Loucy (cell line): ENCODE results near the gene KSR1.

Experiments used
- H2AFZ ChIP-seq: fragments of 200-600 bp; sonication (generic); 2 replicates; pipeline ENCODE4 v1.6.0; 2016; ENCODE audit warnings: antibody characterized with exemption, mild to moderate bottlenecking, low read length, moderate library complexity
- H3F3A ChIP-seq: fragments of 200-600 bp; 2 replicates; pipeline ENCODE4 v1.6.0; 2016; ENCODE audit warnings: antibody characterized with exemption, low read depth, mild to moderate bottlenecking
- H3K27me3 ChIP-seq: fragments of 200-600 bp; sonication (generic); 2 replicates; pipeline ENCODE4 v1.6.1; 2014; ENCODE audit warnings: low read length, mild to moderate bottlenecking; ENCODE audit not compliant: insufficient read depth, poor library complexity, severe bottlenecking
- H3K36me3 ChIP-seq: fragments of 200-600 bp; sonication (generic); 2 replicates; pipeline ENCODE4 v1.6.1; 2016; ENCODE audit warnings: low read length; ENCODE audit not compliant: insufficient read depth
- H3K4me1 ChIP-seq: fragments of 200-600 bp; sonication (generic); 2 replicates; pipeline ENCODE4 v1.5.1; 2014; ENCODE audit warnings: low read length, mild to moderate bottlenecking; ENCODE audit not compliant: insufficient read depth, poor library complexity, severe bottlenecking
- H3K4me2 ChIP-seq: fragments of 200-600 bp; sonication (generic); 2 replicates; pipeline ENCODE4 v1.6.0; 2014; ENCODE audit warnings: antibody characterized with exemption, low read length, low read depth, mild to moderate bottlenecking; ENCODE audit not compliant: poor library complexity, severe bottlenecking
- H3K4me3 ChIP-seq: fragments of 200-600 bp; sonication (generic); 2 replicates; pipeline ENCODE4 v1.5.1; 2014; ENCODE audit warnings: low read length, mild to moderate bottlenecking, mixed read lengths; ENCODE audit not compliant: poor library complexity, severe bottlenecking
- H3K79me2 ChIP-seq: fragments of 200-600 bp; sonication (generic); 2 replicates; pipeline ENCODE4 v1.6.1; 2014; ENCODE audit warnings: low read length; ENCODE audit not compliant: insufficient read depth
- H3K9ac ChIP-seq: fragments of 200-600 bp; sonication (generic); 2 replicates; pipeline ENCODE4 v1.6.0; 2014; ENCODE audit warnings: mild to moderate bottlenecking, low read depth, low read length, moderate library complexity; ENCODE audit not compliant: poor library complexity, severe bottlenecking
- H3K9me2 ChIP-seq: fragments of 200-600 bp; sonication (generic); replicated peaks from 2 replicates; pipeline ENCODE4 v1.6.1; 2016; ENCODE audit warnings: low read depth, low read length, mixed read lengths
- H3K9me3 ChIP-seq: fragments of 200-600 bp; sonication (generic); 2 replicates; pipeline ENCODE4 v1.6.1; 2014; ENCODE audit warnings: mild to moderate bottlenecking, antibody characterized with exemption, low read length, low read depth; ENCODE audit not compliant: insufficient read depth
- H4K20me1 ChIP-seq: fragments of 200-600 bp; sonication (generic); 2 replicates; pipeline ENCODE4 v1.6.0; 2014; ENCODE audit warnings: antibody characterized with exemption, low read length, mild to moderate bottlenecking; ENCODE audit not compliant: insufficient read depth, poor library complexity, severe bottlenecking
- EZH2phosphoT487 ChIP-seq: fragments of 200-600 bp; IDR thresholded peaks from 2 replicates; pipeline ENCODE4 v1.6.1; 2018; ENCODE audit warnings: antibody characterized with exemption, mild to moderate bottlenecking, moderate library complexity, borderline replicate concordance
- TF ChIP-seq, protein P1 (sequence below): fragments of 200-600 bp; sonication (generic); conservative IDR thresholded peaks from 2 replicates; pipeline ENCODE4 v1.5.1; 2014; ENCODE audit warnings: mild to moderate bottlenecking, antibody characterized with exemption, low read length

The KSR1 gene

DNA sequence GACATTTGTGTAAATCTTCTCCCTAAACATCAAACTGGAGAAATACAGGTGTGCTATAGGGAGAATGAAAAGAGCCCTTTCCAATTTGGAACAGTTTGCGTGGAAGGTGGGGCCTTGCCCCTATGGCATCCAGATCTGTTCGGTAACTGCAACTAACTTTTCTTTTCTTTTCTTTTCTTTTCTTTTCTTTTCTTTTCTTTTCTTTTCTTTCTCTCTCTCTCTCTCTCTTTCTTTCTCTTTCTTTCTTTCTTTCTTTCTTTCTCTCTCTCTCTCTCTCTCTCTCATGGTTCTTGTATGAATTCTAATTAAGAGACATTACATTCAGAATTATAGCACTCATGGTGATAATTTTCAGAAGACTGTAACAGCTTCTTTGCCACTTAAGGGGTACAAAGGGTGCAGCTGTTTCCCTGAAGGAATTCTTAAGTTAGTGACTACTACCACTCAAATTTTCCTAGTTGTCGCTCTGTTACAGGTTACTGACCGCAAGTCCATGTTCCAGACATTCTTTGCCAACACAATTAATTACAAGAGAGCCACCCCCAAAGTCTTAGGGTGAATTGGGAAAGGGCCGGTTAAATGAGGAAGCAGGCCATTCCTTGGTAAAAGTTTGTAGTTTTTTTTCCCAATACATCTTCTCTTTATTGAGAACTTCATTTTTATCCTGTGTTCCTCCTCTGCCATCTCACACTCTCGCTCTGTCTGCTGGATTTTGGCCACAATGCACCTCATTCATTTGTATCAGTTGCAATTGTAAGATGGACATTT is 69.8 kb downstream of the KSR1 start:
- Histone ChIP-seq H3F3A (no peaks in the 10 kb centered on the region), H3K36me3 (no peaks in the 10 kb centered on the region), H3K4me3 (no peak overlapping the region), H4K20me1 (no peaks in the 10 kb centered on the region), H3K9me3 (no peaks in the 10 kb centered on the region), H3K9ac (peak overlapping the region; percentile 10), H2AFZ (peak overlapping the region; percentile 18), H3K4me2 (peak overlapping the region; percentile 56), H3K79me2 (peaks cover 44% of the 10 kb centered on the region), H3K9me2 (no peaks in the 10 kb centered on the region), H3K27me3 (no peaks in the 10 kb centered on the region), H3K4me1 (peaks cover 57% of the 10 kb centered on the region)
- TF ChIP-seq, protein P1, sequence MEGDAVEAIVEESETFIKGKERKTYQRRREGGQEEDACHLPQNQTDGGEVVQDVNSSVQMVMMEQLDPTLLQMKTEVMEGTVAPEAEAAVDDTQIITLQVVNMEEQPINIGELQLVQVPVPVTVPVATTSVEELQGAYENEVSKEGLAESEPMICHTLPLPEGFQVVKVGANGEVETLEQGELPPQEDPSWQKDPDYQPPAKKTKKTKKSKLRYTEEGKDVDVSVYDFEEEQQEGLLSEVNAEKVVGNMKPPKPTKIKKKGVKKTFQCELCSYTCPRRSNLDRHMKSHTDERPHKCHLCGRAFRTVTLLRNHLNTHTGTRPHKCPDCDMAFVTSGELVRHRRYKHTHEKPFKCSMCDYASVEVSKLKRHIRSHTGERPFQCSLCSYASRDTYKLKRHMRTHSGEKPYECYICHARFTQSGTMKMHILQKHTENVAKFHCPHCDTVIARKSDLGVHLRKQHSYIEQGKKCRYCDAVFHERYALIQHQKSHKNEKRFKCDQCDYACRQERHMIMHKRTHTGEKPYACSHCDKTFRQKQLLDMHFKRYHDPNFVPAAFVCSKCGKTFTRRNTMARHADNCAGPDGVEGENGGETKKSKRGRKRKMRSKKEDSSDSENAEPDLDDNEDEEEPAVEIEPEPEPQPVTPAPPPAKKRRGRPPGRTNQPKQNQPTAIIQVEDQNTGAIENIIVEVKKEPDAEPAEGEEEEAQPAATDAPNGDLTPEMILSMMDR = no peak
- TF ChIP-seq EZH2phosphoT487 = no peak

DNA sequence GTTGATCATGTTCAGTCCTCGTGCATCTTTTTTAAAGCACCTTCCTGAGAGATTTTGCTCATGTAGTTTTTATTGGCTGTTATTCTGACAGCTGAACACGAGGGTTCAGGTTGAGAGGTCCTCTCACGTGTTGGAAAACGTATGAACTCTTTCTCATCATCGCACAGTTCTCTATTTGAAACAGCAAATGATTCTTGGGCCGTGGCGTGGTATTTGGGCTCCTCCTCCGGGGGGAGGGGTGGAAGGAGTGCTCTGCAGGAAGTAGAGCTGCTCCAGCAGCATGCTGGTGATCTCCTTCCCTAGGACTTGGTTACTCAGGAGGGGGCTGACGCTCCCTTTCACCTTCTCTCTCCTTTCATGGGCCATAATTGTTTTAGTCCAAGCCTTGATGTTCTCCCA is 70.4 kb downstream of the KSR1 start:
- Histone ChIP-seq H3K9me3 (no peaks in the 10 kb centered on the region), H3K4me3 (no peak overlapping the region), H3K9ac (peak overlapping the region; percentile 10), H3K27me3 (no peaks in the 10 kb centered on the region), H3K9me2 (no peaks in the 10 kb centered on the region), H2AFZ (peak overlapping the region; percentile 18), H3K79me2 (peaks cover 38% of the 10 kb centered on the region), H3K4me1 (peaks cover 60% of the 10 kb centered on the region), H3K4me2 (peak overlapping the region; percentile 56), H4K20me1 (no peaks in the 10 kb centered on the region), H3K36me3 (no peaks in the 10 kb centered on the region), H3F3A (no peaks in the 10 kb centered on the region)
- TF ChIP-seq EZH2phosphoT487 = no peak
- TF ChIP-seq, protein P1 = no peak

DNA sequence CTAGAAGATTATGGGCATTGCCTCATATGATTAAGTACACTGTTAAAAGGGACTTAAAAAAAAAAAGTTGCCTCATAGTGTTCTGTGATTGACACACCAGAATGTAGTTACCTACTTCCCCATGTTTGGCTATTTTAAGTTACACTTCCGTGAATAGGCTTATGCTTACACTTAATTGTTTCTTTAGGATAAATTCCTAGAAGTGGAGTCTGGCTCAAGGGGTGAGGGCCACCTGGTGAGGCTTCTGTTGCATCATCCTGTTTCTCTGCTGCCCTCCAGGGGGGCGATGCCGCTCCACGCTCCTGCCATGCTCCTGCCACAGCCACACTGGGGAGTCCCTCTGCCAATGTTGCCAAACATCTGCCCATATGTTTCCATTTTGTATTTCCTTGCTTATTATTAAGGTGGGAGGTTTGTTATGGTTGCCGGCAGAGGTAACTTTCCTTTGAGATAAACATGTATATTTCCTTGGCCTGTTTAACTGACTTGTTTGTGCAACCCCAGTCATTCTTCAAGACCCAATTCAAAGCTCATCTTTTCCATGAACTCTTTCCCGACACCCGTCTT is 73.1 kb downstream of the KSR1 start:
- H3K79me2 ChIP-seq = peaks cover 38% of the 10 kb centered on the region
- no peak overlapping the region for H3K4me3 ChIP-seq
- no peaks in the 10 kb centered on the region for H3K36me3 ChIP-seq
- H3K27me3 ChIP-seq = no peaks in the 10 kb centered on the region
- peaks cover 52% of the 10 kb centered on the region for H3K4me1 ChIP-seq
- no peaks in the 10 kb centered on the region for H3F3A ChIP-seq
- H2AFZ ChIP-seq = no peak overlapping the region
- no peaks in the 10 kb centered on the region for H3K9me3 ChIP-seq
- no peak overlapping the region for H3K9ac ChIP-seq
- TF ChIP-seq, protein P1 = peak; percentile 42
- no peak for TF ChIP-seq EZH2phosphoT487
- no peaks in the 10 kb centered on the region for H4K20me1 ChIP-seq
- no peaks in the 10 kb centered on the region for H3K9me2 ChIP-seq
- no peak overlapping the region for H3K4me2 ChIP-seq
